ENCODE results near the gene TEX35. TPM values are rescaled to one million over a fixed set of nuclear protein-coding genes. Genes with fewer than 3 reads are reported as not detected.
A peak's percentile ranks its signal among the peaks of the same experiment; 100 is the strongest.
"Not testable (repeated sequence)": the region's sequence is repeated elsewhere in the genome, so short reads cannot be mapped to it uniquely, and the experiment has no call there.

TEX35 gene
- total RNA-seq, 1 experiment from 2014 or later, result not detected

DNA sequence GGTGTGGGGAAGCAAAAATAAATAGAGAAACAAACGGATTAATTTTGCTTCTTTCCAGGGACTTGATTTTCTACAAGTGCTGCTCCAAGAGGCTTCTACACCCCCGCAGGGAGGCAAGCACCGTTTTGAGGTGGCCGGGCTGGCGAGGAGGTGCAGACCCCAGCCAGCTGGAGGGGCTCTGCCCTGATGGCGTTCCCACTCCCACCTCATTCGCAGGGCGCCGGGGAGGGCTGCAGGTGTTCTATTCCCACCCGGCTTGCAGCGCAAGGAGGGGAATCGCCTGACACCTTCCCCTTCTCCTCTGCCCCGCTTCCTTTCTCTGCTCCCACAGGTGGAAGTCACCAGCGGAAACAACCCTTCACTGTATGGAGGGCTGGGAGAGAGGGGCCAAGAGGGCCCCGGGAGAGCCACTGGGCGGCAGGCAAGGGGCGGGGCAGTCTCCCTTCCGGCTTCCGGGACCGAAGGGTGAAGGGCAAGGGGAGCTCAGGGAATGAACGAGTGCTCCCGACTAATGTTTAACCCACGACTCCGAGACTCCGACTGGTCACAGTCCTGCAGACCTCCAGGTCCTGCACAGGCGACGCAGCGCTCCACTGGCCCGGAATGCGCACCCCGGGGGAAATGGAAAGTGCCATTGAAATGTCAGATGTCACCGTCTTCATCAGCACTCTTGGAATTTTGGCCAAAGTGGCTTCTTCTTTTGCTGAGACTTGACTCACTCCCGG is 29.1 kb downstream of the TEX35 start:
- peak; percentile 35 for DNase-seq (ENCODE audit: low read depth)

DNA sequence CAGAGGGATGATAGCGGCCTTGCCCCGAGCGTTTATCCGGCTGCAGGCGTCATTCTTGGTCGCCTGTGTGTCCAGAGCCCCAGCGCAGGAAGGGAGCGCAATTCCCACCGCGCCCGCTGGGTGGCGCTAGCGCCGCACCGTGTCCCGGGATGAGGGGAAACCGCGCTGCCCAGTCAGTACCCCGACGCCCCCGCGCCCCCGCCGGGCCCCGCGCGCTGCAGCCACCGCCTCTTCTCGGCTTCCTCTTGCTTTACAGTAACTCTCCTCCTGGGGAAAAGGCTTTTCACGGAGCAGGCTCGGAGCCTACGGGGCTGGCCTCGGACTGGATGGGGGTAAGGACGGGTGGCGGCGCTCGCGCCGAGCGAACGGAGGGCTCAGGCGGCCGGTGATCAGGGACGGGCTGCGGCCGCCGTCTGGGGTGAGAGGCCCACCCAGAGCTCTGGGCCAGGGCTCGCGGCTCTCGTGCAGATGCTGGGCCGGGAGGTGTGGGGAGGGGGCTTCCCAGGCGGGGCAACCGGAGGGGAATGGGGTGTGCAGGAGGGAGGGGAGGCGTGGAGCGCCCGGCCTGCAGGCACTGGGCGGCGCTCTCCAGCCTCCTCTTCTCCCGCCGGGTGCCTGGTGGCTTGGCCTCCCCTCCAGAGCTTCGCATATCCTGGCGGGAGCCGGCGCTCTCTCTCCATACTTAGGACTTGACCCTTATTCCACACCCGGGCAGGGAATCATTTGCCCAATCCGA is 29.8 kb downstream of the TEX35 start:
- peak; percentile 91 for DNase-seq (ENCODE audit: low read depth)

GRCh38 chr1:178543290-178543607 is 30.3 kb downstream of the TEX35 start:
- DNase-seq (ENCODE audit: low read depth), result no peak

GRCh38 chr1:178544531-178544930 is 31.6 kb downstream of the TEX35 start:
- DNase-seq (ENCODE audit: low read depth), result no peak

GRCh38 chr1:178548108-178548507 is 35.2 kb downstream of the TEX35 start:
- no peak for DNase-seq (ENCODE audit: low read depth)

- no peak for DNase-seq (ENCODE audit: low read depth)
Measured at GRCh38 chr1:178551307-178551706, 38.4 kb downstream of the TEX35 start.

DNA sequence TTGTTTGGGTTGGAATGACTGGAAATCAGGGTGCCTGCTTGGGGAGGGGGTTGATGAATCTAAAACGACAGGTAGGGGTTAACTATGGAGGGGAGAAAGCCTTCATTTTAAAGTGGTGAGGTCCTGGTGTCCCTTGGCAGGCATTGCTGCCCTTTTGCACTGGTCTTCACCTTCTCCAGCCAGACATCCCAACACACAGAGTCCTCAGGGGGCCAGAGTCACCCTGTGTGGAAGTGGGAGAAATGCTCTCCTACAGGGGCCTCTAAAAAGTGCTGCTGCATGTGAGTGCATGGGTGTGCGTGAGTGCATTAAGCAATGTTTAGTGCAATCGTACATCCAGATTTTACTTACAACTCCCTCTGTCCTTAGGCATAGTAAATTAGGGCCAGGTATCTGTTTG is 39.0 kb downstream of the TEX35 start:
- DNase-seq (ENCODE audit: low read depth), result no peak

GRCh38 chr1:178552856-178553255 is 39.9 kb downstream of the TEX35 start:
- DNase-seq (ENCODE audit: low read depth), result no peak

DNA sequence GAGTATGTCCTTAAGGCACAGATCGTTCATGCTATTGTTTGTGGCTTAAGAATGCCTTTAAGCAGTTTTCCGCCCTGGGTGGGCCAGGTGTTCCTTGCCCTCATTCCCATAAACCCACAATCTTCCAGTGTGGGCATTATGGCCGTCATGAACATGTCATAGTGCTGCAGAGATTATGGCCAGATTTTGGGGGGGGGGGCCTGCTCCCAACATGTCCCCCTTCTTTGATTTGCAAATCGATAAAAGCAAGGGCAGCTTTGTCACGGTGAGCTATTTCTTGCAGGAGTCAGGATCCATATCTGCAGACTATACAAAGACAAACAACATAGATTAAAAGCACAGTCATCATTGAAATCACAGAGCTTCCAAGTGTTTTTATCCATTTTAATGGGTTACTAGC is 41.4 kb downstream of the TEX35 start:
- not testable (repeated sequence) for DNase-seq (ENCODE audit: low read depth)

DNA sequence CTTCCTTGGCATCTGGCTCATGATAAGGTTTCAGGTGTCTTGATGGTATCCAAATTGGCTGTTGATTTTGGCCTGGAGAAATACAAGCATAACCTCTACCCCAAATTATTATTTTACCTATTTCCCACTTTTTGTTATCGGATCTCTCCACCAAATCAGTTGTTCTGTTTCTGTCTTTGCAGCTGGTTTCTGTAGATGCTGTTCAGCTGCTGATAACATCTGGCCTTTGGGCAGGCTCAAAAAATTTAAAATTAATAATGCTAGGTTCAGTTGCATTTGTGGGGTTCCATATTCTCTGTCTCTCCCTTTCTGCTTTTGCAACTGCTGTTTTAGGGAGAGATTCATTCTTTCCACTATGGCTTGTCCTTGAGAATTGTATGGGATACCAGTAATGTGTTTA is 42.7 kb downstream of the TEX35 start:
- DNase-seq (ENCODE audit: low read depth), result not testable (repeated sequence)

DNA sequence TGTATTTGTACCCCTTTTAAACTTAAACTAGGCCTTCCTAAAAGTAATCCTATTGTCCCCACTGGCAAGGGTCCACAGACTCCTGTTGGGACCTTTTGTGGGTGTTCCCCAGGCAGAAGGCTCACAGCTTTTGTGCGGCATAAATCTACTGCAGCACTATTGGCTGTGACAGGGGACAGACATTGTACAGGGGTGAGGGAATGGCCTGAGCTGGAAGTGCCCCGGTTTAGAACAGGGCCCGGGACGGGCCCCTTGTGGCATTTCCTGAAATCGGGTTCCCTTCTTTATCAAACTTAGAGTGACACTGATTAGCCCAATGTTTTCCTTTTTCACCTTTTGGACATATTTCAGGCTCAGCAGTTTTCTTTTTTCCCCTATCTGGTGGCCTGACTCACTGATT is 45.9 kb downstream of the TEX35 start:
- DNase-seq (ENCODE audit: low read depth), result not testable (repeated sequence)

DNA sequence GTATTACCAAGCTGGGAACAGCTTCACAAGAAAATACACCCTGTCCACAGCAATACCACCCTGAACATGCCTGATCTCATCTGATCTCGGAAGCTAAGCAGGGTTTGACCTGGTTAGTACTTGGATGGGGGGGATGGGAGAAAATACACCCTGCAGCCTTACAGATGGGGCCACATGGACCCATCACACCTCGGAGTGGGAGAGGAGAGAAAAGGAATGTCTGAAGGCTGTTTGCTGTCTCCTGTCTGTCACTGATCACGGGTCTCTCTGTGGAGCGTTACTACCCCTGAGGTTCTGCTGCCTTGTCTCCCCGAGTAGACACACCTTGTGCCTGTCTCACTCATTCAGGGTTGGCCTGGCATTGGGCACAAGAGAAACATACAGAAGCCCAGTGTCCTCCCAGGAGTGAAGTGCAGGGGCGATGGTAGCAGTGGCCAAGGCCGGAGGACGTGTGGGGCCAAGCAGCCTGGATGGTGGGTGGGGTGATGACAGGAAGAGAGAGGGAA is 48.0 kb downstream of the TEX35 start:
- DNase-seq (ENCODE audit: low read depth), result no peak

DNA sequence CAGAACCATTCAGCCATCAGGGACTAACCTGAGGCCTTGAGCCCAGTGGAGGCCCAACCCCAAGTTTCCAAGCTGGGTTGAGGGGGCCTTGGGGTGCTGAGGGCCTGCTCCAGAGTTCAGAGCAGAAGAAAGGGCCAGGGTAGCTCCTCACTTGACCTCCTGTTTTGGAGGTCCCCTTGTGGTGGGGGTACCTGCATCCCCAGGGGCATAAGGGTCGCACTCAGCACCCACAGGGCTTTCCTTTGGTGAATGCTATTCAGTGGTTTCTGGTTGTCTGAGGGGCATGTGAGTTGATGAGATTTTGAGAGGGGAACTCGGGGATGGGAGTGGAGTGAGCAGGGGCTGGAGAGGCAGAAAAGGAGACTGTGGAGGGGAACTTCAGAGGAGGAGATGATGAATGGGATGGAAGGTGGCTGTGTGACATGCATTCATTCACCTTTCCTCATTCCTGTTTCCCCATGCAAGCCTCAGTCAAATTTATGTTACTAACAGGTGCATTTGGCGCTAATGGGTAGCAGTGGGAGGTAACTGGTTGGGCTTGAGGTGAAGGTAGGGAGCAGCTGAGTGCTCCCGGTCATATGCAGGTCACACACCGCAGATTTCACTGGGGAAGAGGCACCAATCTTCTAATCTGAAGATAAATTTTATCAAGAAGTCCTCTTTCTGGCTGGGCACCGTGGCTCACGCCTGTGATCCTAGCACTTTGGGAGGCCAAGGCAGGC is 50.4 kb downstream of the TEX35 start:
- no peak for DNase-seq (ENCODE audit: low read depth)

DNA sequence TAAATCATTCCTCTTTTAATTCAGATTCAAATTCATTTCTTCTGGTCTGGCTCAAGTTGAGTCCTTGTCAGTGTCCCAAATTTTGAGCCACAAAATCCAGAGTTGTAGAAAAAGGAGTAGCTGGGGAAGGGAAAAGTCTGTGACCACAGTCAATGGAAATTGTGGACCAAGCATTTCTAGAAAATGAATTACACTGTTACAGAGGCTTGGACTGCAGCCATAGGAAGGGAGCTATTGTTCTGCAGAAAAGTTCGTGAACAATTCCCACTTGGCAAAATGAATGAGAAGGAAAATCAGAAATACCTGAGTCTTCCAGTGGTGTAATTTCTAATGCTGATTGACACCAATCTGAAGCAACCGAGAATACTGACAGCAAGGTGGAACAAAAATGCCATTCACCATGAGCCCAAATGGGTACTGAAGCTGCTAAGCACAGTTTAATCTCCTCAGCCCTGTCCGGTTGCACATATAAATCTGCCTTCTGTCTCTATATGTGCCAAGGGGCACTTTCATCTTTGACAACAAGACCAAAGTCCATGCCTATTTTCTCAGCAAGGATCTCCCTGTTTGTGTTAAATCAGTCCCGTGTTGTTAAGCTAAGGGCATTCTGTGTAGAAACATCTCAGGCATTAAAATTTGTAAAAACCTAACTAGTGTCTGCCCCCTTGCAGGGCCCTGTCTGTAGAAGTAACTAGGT is 51.3 kb downstream of the TEX35 start:
- no peak for DNase-seq (ENCODE audit: low read depth)

DNA sequence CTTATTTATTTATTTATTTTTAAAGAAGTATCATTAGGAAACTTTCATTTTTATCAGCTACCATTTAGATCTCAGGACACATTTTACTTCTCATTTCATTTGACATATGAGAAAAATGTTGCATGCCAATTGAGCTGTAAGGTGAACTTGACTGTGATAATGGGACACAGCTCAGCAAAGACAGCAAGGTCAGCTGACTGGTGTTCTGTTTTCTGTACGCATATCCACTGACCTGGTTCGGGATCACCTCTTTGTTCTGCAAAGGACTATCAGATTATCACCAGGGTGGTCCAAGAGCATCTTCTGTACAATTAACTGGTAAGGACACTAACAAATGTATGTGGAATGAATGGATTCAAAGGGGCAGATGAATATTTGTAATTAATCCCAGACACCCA is 51.9 kb downstream of the TEX35 start:
- DNase-seq (ENCODE audit: low read depth), result no peak

DNA sequence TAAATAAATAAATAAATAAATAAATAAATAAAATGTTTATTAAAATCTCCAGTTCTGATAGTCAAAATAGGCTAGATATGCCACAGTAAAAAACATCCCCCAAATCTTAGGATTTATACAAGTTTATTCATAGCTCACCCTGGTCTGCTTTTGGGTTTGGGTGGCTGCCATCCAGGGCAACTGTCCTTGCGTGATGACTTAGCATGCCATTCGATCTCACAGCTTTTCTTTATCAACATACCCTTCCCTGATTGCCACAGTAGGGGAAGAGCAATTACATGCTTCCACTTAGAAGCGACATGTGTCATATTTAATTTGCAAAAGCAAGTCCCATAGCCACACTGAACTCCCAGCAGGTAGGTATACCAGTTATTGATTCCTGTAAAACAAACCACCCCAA is 52.7 kb downstream of the TEX35 start:
- DNase-seq (ENCODE audit: low read depth), result no peak

GRCh38 chr1:178566187-178566586 is 53.3 kb downstream of the TEX35 start:
- DNase-seq (ENCODE audit: low read depth), result peak; percentile 31

GRCh38 chr1:178571807-178572206 is 58.9 kb downstream of the TEX35 start:
- no peak for DNase-seq (ENCODE audit: low read depth)

All from Daoy (cell line).